Upper lobe of right lung (tissue), 1 donor: ENCODE results near the gene C11orf52. TPM values are rescaled to one million over a fixed set of nuclear protein-coding genes. Genes with fewer than 3 reads are reported as not detected.

ENCODE experiments used
- ATAC-seq: fragments of 200-7000 bp; cut with Tn5 transposase; one replicate; pipeline ENCODE4 v1.9.1; 2020; ENCODE audit warnings: mild to moderate bottlenecking, moderate library complexity
- DNase-seq: peaks from one replicate; pipeline ENCODE4 v3.0.0-alpha.2; 2020
- H3K27ac ChIP-seq: fragments of 200-600 bp; one replicate; pipeline ENCODE4 v1.8.0; 2022
- H3K27me3 ChIP-seq: fragments of 200-600 bp; one replicate; pipeline ENCODE4 v1.8.0; 2022; ENCODE audit warnings: mild to moderate bottlenecking
- H3K36me3 ChIP-seq: fragments of 200-600 bp; one replicate; pipeline ENCODE4 v1.8.0; 2022
- H3K4me1 ChIP-seq: fragments of 200-600 bp; one replicate; pipeline ENCODE4 v1.8.0; 2022
- H3K4me3 ChIP-seq: fragments of 200-600 bp; one replicate; pipeline ENCODE4 v1.8.0; 2022; ENCODE audit warnings: mild to moderate bottlenecking
- H3K9me3 ChIP-seq: fragments of 200-600 bp; one replicate; pipeline ENCODE4 v1.8.0; 2022
- intact Hi-C: fragments of 100-400 bp; cut with DNase I; formaldehyde crosslinking; loops from one replicate; pipeline ENCODE4 v1.11.0; 2022
- long read RNA-seq: library from polyadenylated mRNA; unstranded; transcript quantifications from one replicate; pipeline ENCODE4 v2.0.0, GENCODE V29; 2021
- total RNA-seq: library from RNA; stranded (reverse); fragmentation: NEBNext Ultra II Directional; extraction: Animal tissue kit (Norgen Biotek cat#: 25700); gene quantifications from one replicate; pipeline ENCODE4 v1.2.1, GENCODE V29; 2021
- TF ChIP-seq, protein P1 (sequence below): fragments of 200-600 bp; IDR thresholded peaks from one replicate; pipeline ENCODE4 v1.8.0; 2022; ENCODE audit warnings: antibody characterized with exemption
- donor health status: DM: no; HTN: yes; CAD: no; lungs with severe emphysema.

The C11orf52 gene, protein sequence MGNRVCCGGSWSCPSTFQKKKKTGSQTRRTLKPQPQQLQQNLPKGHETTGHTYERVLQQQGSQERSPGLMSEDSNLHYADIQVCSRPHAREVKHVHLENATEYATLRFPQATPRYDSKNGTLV
- total RNA-seq: 9.8 TPM
- long read RNA-seq, transcript C11orf52-201 (4 exons, 1,141 nt): major isoform, 10 of 11 reads
- long read RNA-seq, partial matches to known transcripts: 0 of 11 reads
- long read RNA-seq, other reads (novel, unspliced or antisense): 0 of 11 reads

DNA sequence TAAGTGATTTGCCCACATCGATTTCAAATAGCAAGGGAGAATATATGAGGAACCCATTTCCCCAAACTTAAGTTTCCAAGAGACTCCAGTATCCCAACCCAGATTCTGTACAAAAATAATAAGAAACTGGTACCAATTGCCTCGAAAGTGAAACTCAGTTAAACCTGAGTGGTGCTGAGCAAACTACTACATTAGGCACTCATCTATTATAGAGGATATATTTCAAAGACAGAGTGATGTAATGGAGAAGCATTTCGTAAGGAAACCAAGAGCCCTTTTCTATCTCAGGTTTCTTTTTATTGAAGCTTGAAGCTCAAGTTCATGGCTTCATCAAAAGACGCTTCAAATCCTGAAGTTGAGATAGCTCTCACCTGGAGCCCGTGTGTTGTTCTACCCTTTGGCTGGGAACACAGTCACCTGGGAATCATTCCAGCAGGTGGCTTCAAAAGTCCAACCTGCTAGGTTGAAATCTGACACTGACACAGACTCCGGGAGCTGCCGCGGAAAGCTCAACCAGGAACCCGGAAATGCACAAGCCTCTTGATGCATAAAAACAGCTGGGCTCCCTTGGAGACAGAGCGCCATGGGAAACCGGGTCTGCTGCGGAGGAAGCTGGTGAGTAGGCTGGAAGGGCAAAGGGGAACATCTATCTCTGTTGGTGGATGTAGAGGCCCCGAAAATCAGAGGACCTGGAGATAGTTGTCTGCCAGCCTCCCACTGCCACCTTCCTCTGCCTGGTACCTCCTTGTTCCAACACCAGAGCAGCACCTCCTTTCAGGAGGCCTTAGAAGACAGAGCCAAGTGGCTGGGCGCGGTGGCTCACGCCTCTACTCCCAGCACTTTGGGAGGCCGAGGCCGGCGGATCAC lies at the start of gene C11orf52:
Gene C11orf52, plus strand, starts transcription at position 524 of the 867 bp plus-strand sequence. Its CDS starts 60 bp downstream, at position 584.
- intact Hi-C loops: no loop called here
- DNase-seq: peak; percentile 82
- peak within 1 kb of the TSS; percentile 34 for H3K4me3 ChIP-seq
- ATAC-seq: peak; percentile 93
- H3K4me1 ChIP-seq: peaks cover 12% of the 10 kb centered on the region
- no peaks in the 10 kb centered on the region for H3K27me3 ChIP-seq
- H3K27ac ChIP-seq: peak within 1 kb of the TSS; percentile 78
- TF ChIP-seq, protein P1, sequence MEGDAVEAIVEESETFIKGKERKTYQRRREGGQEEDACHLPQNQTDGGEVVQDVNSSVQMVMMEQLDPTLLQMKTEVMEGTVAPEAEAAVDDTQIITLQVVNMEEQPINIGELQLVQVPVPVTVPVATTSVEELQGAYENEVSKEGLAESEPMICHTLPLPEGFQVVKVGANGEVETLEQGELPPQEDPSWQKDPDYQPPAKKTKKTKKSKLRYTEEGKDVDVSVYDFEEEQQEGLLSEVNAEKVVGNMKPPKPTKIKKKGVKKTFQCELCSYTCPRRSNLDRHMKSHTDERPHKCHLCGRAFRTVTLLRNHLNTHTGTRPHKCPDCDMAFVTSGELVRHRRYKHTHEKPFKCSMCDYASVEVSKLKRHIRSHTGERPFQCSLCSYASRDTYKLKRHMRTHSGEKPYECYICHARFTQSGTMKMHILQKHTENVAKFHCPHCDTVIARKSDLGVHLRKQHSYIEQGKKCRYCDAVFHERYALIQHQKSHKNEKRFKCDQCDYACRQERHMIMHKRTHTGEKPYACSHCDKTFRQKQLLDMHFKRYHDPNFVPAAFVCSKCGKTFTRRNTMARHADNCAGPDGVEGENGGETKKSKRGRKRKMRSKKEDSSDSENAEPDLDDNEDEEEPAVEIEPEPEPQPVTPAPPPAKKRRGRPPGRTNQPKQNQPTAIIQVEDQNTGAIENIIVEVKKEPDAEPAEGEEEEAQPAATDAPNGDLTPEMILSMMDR: no peak
- no peaks in the 10 kb centered on the region for H3K36me3 ChIP-seq
- H3K9me3 ChIP-seq: no peaks in the 10 kb centered on the region

DNA sequence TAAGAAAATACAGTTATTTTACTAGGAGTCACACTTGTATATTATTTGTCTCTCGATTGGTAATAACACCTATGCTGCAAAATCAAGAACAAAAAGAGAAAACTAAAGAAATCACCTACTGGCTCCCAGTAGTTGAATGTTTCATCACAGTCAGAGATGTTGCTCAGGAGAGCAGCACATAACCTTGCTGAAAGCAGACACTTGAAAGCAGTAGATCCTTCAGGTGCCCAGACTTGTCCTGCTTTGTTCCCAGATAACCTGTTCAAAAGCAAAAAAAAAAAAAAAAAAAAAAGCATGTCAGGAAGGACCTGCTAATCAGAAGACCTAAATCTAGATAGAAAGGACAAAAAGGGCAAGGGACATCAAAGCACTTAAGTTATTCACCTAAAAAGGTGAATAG lies 48.6 kb upstream of the C11orf52 start:
- Histone ChIP-seq H3K9me3 (no peaks in the 10 kb centered on the region), H3K27ac (no peak overlapping the region), H3K36me3 (peaks cover 33% of the 10 kb centered on the region), H3K27me3 (no peaks in the 10 kb centered on the region), H3K4me1 (peaks cover 7% of the 10 kb centered on the region), H3K4me3 (peak overlapping the region; percentile 86)
- no peak for DNase-seq
- TF ChIP-seq, protein P1: no peak
- ATAC-seq: no peak
- intact Hi-C loops: no loop called here

DNA sequence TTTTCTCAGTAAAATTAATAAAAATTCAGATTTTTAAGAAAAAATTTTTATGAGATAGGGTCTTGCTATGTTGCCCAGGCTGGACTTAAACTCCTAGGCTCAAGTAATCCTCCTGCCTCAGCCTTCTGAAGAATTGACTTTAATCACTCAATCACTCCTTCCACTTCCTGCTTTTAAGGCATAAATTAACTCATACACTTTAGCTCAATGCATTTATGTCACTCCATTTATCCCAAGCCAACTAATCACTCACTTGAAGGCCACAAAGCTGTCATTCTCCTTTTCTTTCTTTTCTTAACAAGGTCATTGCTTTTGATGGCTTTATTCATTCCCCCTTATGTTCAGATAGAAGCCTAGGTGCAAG lies 48.2 kb upstream of the C11orf52 start:
- Histone ChIP-seq H3K9me3 (no peaks in the 10 kb centered on the region), H3K4me3 (peak overlapping the region; percentile 86), H3K27me3 (no peaks in the 10 kb centered on the region), H3K27ac (peak overlapping the region; percentile 85), H3K4me1 (peaks cover 7% of the 10 kb centered on the region), H3K36me3 (peaks cover 33% of the 10 kb centered on the region)
- TF ChIP-seq, protein P1: no peak
- DNase-seq (no peak), ATAC-seq (no peak)
- intact Hi-C loops: no loop called here

DNA sequence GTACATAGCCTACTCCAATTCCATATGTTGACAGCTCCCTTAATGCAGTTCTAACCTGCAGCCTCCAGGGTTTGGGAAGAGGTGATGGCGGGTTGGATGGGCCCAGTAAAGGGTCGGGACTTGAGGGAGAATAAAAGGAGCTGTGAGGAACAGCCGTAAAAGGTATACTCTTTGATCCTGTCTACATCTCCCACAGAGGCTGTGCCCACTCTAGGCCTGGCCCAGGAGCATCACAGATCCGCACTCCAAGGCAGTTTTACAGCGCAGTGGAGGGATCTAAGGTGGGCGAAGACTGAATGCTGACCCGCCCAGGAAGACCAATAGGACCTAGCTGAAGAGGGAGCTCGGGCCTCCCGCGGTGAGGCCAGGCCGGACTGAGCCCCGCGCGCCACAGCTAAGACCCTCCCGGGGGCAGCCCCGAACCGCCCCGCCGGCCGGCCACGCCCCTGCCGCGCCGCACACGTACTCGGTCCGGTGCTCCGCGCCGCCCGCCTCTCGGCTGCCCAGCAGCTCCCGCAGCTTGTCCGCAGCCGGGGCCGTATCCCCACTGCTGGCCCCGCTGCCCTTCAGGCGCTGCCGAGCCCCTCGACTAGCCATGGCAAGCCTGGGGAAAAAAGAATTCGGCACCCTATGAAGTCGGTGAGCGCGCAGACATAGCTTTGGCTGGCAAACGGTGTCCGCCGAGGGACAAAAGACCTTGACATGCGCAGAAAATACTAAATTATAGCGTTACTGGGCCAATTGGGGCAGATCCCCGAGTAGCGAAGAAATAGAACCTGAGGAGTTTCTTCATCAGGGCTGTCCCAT lies 47.6 kb upstream of the C11orf52 start, which contains the start of gene ALG9:
Gene ALG9, minus strand, starts transcription at position 696 of the 807 bp plus-strand sequence. Its CDS starts 99 bp downstream, at position 597.
- peak within 1 kb of the TSS; percentile 86 for H3K4me3 ChIP-seq
- DNase-seq (peak; percentile 91), ATAC-seq (peak; percentile 95)
- H3K27me3 ChIP-seq: no peaks in the 10 kb centered on the region
- H3K9me3 ChIP-seq: no peaks in the 10 kb centered on the region
- TF ChIP-seq, protein P1: no peak
- H3K27ac ChIP-seq: peak within 1 kb of the TSS; percentile 85
- H3K36me3 ChIP-seq: peaks cover 27% of the 10 kb centered on the region
- intact Hi-C loops: no loop called here
- H3K4me1 ChIP-seq: peaks cover 7% of the 10 kb centered on the region

DNA sequence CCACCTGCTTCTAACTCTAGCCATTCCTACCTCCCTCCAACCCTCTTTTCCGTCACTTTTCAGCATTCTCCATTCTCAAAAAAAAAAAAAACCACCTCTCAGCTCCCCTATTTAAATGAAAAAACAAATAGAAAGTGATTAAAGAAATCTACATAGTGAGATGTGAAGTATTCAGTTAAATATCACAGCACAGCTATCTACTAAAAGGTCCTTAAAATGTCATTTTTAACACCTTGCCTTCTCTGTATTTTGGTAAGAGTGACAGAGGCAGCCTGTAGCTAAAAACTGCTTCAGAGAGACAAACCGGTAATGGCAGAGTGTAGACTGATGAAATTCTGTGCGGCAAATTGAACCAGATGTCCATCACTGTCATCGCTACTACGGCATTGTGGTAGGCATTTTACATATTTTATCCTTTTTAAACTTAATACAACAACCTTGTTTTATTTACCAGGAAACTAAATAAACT lies 47.0 kb upstream of the C11orf52 start:
- peak overlapping the region; percentile 86 for H3K4me3 ChIP-seq
- peaks cover 20% of the 10 kb centered on the region for H3K36me3 ChIP-seq
- no peaks in the 10 kb centered on the region for H3K27me3 ChIP-seq
- ATAC-seq: no peak
- no peak for DNase-seq
- H3K4me1 ChIP-seq: peaks cover 7% of the 10 kb centered on the region
- TF ChIP-seq, protein P1: no peak
- H3K9me3 ChIP-seq: no peaks in the 10 kb centered on the region
- peak overlapping the region; percentile 85 for H3K27ac ChIP-seq
- intact Hi-C loops: no loop called here
